ENCODE measurements around the gene GALNT14. TPM values are rescaled to one million over a fixed set of nuclear protein-coding genes. Genes with fewer than 3 reads are reported as not detected.

Gene GALNT14
- total and polyA plus RNA-seq, 9 of the 15 experiments (the other 6 are each of a cell fraction or from before 2014, with no cell fraction given) = 0.11 TPM; not detected in 8

GRCh38 chr2:30994227-30995056 is 143.8 kb downstream of the GALNT14 start (continued):
- TF ChIP-seq ESRRA (IDR thresholded peaks at IDR 0.05; ENCODE audit: borderline replicate concordance, low read depth) (no peak), PTRF (tag; IDR thresholded peaks at IDR 0.05) (no peak), THAP7 (CRISPR knock-in tag; IDR thresholded peaks at IDR 0.05) (no peak), MGA (IDR thresholded peaks at IDR 0.05) (no peak), NR3C1 (CRISPR knock-in tag; IDR thresholded peaks at IDR 0.05) (no peak), HMG20B (CRISPR knock-in tag; IDR thresholded peaks at IDR 0.05) (no peak), TSHZ1 (CRISPR knock-in tag; IDR thresholded peaks at IDR 0.05) (no peak)
